Embryonic facial prominence (tissue), 1 donor: ENCODE measurements around the gene FHIP2A.
"Not testable (repeated sequence)": the region's sequence is repeated elsewhere in the genome, so short reads cannot be mapped to it uniquely, and the experiment has no call there.

Experiments used
- DNase-seq: peaks from one replicate; pipeline ENCODE4 v3.0.0-alpha.2; 2016; ENCODE audit errors: extremely low spot score

The FHIP2A gene

GRCh38 chr10:114857288-114857565, 35.6 kb downstream of the FHIP2A start:
- DNase-seq, result not testable (repeated sequence)

- DNase-seq, result no peak
Observed at GRCh38 chr10:114857922-114858629, 36.5 kb downstream of the FHIP2A start.

- no peak for DNase-seq
Observed at GRCh38 chr10:114859222-114859621, 37.6 kb downstream of the FHIP2A start.

GRCh38 chr10:114862456-114862855, 40.9 kb downstream of the FHIP2A start:
- no peak for DNase-seq

GRCh38 chr10:114867365-114867764, 45.8 kb downstream of the FHIP2A start:
- DNase-seq, result no peak

GRCh38 chr10:114868870-114869519, 47.4 kb downstream of the FHIP2A start:
- no peak for DNase-seq

GRCh38 chr10:114869520-114869892, 47.9 kb downstream of the FHIP2A start:
- peak; percentile 22 for DNase-seq

- no peak for DNase-seq
Observed at GRCh38 chr10:114870486-114870885, 48.9 kb downstream of the FHIP2A start.

GRCh38 chr10:114871379-114871778, 49.8 kb downstream of the FHIP2A start:
- no peak for DNase-seq
